Ectodermal cell (in vitro differentiated cells): ENCODE results near the gene MATN1.

ENCODE experiments used
- H3K27ac ChIP-seq: 2 replicates; pipeline ENCODE4 v1.7.0; 2013; ENCODE audit warnings: mild to moderate bottlenecking, low read depth, low read length; ENCODE audit not compliant: insufficient read depth, poor library complexity, severe bottlenecking
- H3K27me3 ChIP-seq: 2 replicates; pipeline ENCODE4 v1.7.0; 2013; ENCODE audit warnings: mild to moderate bottlenecking, low read length; ENCODE audit not compliant: insufficient read depth, control insufficient read depth, poor library complexity, severe bottlenecking
- H3K36me3 ChIP-seq: one replicate; pipeline ENCODE4 v1.7.0; 2013; ENCODE audit warnings: low read length; ENCODE audit not compliant: control insufficient read depth, insufficient read depth
- H3K4me1 ChIP-seq: one replicate; pipeline ENCODE4 v1.7.0; 2013; ENCODE audit warnings: low read length; ENCODE audit not compliant: control insufficient read depth, insufficient read depth
- H3K4me3 ChIP-seq: 2 replicates; pipeline ENCODE4 v1.7.0; 2013; ENCODE audit warnings: low read depth, low read length, control low read depth; ENCODE audit not compliant: insufficient read depth
- H3K9me3 ChIP-seq: 2 replicates; pipeline ENCODE4 v1.7.0; 2013; ENCODE audit warnings: mild to moderate bottlenecking, low read length, moderate library complexity; ENCODE audit not compliant: control insufficient read depth
- WGBS, 2 experiments: methylation state at CpG; one replicate each; pipeline ENCODE4 v1.1.7; 2013; ENCODE audit warnings: missing lambda C conversion rate in 2 of 2; 5-methylcytosine and 5-hydroxymethylcytosine counted together

MATN1 gene

DNA sequence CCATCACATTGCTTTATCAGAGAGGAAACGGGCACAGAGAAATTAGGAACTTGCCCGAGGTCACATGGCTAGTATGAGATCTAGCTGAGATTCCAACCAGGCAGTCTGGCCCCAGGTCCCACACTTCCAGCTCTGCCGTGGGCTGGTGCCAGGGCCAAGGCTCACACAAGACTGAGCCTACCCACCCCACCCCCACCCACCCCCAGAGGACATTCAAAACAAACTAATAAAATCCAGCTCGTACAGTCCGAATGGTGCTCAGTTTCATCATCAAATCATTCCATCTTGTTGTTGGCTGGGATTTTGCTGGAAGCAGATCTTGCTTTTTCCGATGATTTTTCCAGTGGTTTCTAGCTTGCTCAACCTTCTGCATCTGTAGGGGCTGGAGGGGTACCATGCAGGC is 27.9 kb downstream of the MATN1 start:
- Histone ChIP-seq H3K9me3 (no peaks in the 10 kb centered on the region), H3K27me3 (no peaks in the 10 kb centered on the region), H3K4me3 (no peak overlapping the region), H3K36me3 (no peaks in the 10 kb centered on the region), H3K4me1 (peaks cover 13% of the 10 kb centered on the region), H3K27ac (no peak overlapping the region)
- WGBS, 2 experiments, result 91 to 94% methylated on average over 6 of the region's 6 CpGs

DNA sequence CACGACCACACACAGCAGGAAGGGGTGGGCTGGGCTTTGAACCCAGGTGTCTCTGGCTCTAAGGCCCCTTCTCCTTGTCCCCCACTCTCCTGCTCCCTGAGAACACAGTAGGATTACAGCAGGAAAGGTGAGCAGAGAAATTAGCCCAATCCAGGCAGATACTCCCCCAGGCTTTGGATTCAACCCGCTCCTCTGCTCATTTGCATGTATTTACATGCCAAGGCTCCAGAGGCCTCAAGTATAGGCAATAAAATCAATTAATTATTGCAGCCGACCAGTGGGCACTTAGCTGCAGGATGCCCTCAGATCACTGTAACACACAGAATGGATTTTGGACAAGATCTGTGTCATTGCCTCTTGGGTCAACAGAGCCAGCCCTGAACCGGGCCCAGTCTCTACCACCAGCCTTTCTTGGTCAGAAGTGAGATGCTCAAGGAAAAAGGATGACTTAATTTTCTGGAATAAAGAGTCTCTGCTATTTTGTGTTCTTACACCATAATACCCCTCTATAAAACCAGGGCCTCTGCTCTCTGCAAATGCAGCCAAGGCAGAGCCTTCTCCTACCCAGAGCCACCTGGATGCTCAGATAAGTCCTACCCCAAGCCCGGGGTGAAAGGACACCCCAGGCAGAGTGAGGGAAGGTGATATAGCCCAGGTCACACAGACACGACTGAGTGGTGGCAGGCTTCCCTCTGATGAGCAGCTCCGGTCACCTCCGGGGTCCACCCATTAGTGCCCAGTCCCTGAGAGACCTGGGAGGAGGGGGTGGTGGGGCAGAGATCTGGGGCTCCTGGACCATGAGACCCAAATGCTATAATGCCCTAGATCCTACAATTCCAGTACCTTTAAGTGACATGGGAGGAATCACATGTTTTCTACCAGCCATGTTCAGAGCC is 28.9 kb downstream of the MATN1 start:
- Histone ChIP-seq H3K4me3 (no peak overlapping the region), H3K9me3 (no peaks in the 10 kb centered on the region), H3K27ac (no peak overlapping the region), H3K36me3 (no peaks in the 10 kb centered on the region), H3K27me3 (no peaks in the 10 kb centered on the region), H3K4me1 (peaks cover 21% of the 10 kb centered on the region)
- 84 to 89% methylated on average over 8 of the region's 8 CpGs for WGBS, 2 experiments

DNA sequence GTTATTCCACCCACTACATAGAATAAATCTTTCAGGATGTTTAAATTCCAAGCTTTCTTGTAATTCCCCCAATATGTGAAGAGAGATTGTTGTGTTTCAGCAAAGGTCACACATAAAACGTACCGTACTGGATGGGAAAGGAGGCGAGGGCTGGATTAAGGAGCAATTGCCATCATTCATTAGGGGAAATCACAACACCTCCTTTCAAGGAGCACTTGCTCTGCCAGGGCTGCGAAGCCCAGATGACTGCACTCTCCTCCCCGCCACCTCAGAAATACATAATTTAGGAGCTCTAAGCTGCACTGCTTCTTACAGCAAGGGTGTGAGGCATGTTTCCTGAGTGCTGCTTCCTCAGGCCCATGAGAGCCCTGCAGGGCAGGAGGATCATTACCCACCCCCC is 29.6 kb downstream of the MATN1 start:
- Histone ChIP-seq H3K27ac (no peak overlapping the region), H3K4me3 (no peak overlapping the region), H3K4me1 (peaks cover 28% of the 10 kb centered on the region), H3K9me3 (no peaks in the 10 kb centered on the region), H3K36me3 (no peaks in the 10 kb centered on the region), H3K27me3 (no peaks in the 10 kb centered on the region)
- WGBS, 2 experiments, result 94 to 96% methylated on average over 5 of the region's 5 CpGs

DNA sequence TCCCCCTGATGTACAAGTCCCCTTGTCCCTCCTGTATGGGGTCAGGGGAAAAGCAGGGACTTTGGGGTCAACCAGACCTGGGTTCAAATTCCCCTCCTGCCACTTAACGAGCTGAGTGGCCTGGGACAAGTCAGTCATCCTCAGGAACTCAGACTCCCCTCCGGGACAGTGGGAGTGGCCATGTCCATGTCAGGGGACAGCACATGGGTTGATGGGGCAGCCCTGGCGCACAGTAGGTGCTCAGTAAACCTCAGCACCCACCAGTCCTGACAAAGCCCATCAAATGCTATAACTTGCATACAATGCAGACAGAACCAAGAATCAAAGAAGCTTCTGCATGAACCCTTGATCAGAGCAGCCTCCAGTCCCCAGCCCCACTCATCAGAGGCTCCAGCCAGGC is 30.0 kb downstream of the MATN1 start:
- 92 to 93% methylated on average over 3 of the region's 3 CpGs for WGBS, 2 experiments

DNA sequence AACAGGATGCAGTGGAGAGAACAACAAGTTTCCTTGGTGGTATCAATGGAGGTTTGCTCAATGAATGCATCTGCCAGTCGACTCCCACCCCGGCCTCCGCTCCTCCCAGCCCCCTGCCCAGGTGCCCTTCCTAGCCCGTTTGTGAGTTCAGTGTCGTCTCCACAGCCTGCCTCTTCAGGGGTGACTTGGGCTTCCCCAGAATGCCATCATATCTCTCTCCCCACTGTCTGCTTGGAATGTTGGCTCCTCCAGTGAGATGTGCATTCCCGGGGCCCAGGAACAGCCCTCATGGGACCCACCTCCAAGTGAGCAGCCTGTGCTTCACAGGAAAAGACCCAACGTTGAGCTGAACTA is 30.5 kb downstream of the MATN1 start:
- 89 to 97% methylated on average over 7 of the region's 7 CpGs for WGBS, 2 experiments
- Histone ChIP-seq H3K36me3 (no peaks in the 10 kb centered on the region), H3K9me3 (no peaks in the 10 kb centered on the region), H3K4me3 (no peak overlapping the region), H3K27ac (no peak overlapping the region), H3K4me1 (peaks cover 28% of the 10 kb centered on the region), H3K27me3 (no peaks in the 10 kb centered on the region)

More for the DNA sequence above, 30.0 kb downstream of the MATN1 start:
- Histone ChIP-seq H3K27me3 (no peaks in the 10 kb centered on the region), H3K9me3 (no peaks in the 10 kb centered on the region), H3K4me3 (no peak overlapping the region), H3K27ac (no peak overlapping the region), H3K4me1 (peaks cover 29% of the 10 kb centered on the region), H3K36me3 (no peaks in the 10 kb centered on the region)

DNA sequence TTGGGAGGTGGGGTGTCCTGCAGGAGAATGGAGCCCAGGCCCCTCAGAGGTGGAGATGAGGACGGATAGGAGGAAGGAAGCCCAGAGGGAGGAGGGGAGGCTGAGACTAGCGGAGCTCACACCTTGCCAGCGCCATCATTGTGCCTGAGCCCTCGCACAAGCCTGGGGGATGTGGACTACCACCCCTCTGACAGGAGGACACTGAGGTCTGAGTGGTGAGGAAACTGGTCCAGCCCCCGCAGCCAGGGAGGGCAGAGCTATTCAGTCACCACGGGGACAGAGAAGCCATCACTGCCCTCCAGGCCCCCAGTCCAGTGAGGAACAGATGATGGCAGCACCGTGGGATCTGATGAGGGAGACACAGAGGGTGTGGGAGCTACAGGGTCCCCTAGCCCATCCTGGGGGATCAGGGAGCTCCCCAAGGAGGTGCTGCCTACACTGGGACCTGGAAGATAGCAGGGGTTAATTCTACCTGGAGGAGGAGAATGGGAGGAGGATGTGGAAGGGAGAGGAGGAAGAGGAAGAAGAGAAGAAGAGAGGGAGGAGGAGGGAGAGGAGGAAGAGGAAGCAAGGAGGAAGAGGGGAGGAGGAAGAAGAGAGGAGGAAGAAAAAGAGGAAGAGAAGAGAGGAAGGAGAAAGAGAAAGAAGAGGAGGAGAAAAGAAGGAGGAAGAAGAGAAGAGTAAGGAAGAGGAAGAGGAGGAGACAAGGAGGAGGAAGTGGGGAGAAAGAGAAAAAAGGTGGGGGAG is 31.0 kb downstream of the MATN1 start:
- WGBS, 2 experiments, result 87 to 91% methylated on average over 7 of the region's 7 CpGs
- Histone ChIP-seq H3K9me3 (no peaks in the 10 kb centered on the region), H3K4me3 (no peak overlapping the region), H3K4me1 (peaks cover 22% of the 10 kb centered on the region), H3K36me3 (no peaks in the 10 kb centered on the region), H3K27ac (no peak overlapping the region), H3K27me3 (no peaks in the 10 kb centered on the region)

DNA sequence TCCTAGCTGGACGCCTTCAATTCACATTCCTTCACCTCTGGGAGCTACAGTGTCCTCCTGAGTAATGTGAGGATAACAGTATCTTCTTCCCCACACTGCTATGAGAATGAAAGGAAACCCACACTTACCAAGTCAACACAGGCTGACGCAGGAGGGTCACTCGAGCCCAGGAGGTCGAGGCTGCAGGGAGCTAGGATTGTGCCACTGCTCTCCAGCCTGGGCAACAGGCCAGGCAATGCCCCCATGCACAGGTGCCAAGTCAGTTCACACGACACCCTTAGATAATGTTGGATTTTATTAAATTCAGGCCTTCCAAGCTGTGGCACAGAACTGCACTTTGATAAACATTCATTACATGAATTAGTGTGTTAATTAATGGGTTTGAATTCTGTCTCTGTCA is 31.9 kb downstream of the MATN1 start:
- Histone ChIP-seq H3K9me3 (no peaks in the 10 kb centered on the region), H3K4me3 (no peak overlapping the region), H3K4me1 (peaks cover 19% of the 10 kb centered on the region), H3K27ac (no peak overlapping the region), H3K27me3 (no peaks in the 10 kb centered on the region), H3K36me3 (no peaks in the 10 kb centered on the region)
- WGBS, 2 experiments, result 86% methylated on average over 5 of the region's 5 CpGs

DNA sequence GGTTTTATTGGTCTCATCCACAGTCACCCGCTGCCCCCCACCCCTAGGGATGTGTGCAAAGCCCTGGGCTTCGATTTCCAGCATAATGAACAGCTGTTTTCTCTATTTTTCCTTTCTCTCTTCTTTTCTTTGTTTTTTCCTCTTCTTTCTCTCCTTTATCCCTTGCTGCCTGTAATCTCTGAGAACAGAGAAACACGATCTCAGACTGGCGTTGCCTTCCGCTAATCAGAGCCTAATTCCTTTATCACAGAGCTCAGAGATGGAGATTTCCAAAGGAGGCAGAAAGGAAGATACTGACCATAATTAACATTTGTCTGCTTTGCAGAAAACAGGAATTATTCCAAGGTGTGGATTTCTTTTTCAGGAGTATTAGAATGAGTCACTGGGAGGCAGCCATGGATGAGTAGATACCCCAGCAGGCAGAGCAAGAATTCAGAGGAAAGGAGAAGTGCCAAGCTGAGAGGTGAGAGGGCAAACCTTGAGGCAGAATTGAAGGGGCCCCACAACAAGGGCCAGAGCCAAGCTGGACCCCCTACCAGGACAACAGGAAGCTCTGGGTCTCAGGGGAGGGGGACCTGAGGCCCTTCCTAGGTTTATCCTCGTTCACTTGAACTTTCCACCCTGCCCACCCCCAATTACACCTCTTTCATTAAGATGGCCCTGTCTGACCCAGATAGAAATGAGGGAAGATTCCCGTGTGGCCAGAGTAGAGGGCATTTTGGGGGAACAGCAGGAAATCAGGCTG is 33.3 kb downstream of the MATN1 start:
- Histone ChIP-seq H3K36me3 (no peaks in the 10 kb centered on the region), H3K27me3 (no peaks in the 10 kb centered on the region), H3K9me3 (no peaks in the 10 kb centered on the region), H3K4me3 (no peak overlapping the region), H3K27ac (peak overlapping the region; percentile 4), H3K4me1 (peaks cover 21% of the 10 kb centered on the region)
- WGBS, 2 experiments, result 50 to 52% methylated on average over 7 of the region's 7 CpGs

DNA sequence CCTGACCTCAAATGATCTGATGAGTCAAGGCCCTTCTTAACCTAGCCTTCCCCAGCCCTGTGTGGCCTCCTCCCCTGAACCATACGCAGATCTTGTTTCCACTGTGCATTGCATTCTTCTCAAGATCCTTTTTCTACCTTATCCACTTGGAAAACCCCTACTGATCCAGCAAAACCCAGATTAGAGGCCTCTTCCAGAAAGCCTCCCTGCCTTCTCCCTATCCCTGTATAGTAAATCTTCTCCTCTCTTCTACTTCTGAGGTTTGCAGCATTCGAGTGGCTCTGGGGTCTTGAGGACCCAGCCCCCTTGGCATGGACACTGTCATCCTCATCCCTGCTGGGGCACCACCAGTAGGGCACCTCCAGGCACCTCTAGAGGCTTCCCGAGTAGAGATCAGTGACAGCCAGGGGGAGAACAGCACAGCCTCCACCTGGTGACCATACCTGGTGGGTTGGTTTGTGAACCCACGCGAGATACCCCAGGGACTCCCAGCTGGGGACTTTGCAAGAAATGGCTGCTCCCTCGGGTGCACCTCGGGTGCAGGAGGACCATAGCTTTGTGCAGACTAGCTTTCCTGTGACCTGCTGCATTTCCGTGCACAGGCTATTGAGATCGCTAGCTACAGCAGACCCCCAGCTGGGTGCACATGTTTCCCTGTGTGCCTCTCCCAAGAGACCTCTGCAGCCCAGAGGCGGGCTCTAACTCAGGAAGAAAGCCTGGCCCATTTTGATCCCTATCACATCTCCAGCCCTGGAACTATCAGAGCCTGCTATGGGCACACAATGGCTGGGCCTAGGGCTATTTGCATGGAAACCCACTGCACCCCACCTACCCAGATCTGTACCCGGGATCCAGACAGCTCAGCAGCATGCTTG is 34.2 kb downstream of the MATN1 start:
- H3K36me3 ChIP-seq, result no peaks in the 10 kb centered on the region
- H3K4me3 ChIP-seq, result no peak overlapping the region
- H3K27me3 ChIP-seq, result peaks cover 9% of the 10 kb centered on the region
- H3K4me1 ChIP-seq, result peaks cover 23% of the 10 kb centered on the region
- H3K9me3 ChIP-seq, result no peaks in the 10 kb centered on the region
- WGBS, 2 experiments, result 88 to 92% methylated on average over 11 of the region's 11 CpGs
- H3K27ac ChIP-seq, result no peak overlapping the region
